GM18867 (cell line): ENCODE results near the gene DLX1.

Experiments
- ATAC-seq: cut with Tn5 transposase; IDR thresholded peaks from one replicate; pipeline ENCODE4 v1.9.1; 2021; ENCODE audit warnings: mild to moderate bottlenecking, moderate library complexity; ENCODE audit not compliant: unreplicated experiment

The DLX1 gene

GRCh38 chr2:172096626-172097547 is 11.6 kb downstream of the DLX1 start:
- no peak for ATAC-seq

- no peak for ATAC-seq
Measured at GRCh38 chr2:172097557-172098131, 12.3 kb downstream of the DLX1 start.

GRCh38 chr2:172098287-172098649 is 13.0 kb downstream of the DLX1 start:
- no peak for ATAC-seq

GRCh38 chr2:172098650-172099471 is 13.6 kb downstream of the DLX1 start:
- no peak for ATAC-seq

GRCh38 chr2:172099472-172100079 is 14.3 kb downstream of the DLX1 start:
- ATAC-seq: no peak

- ATAC-seq: no peak
Measured at GRCh38 chr2:172100080-172100934, 15.0 kb downstream of the DLX1 start.

GRCh38 chr2:172100935-172101820 is 15.9 kb downstream of the DLX1 start:
- ATAC-seq: no peak

GRCh38 chr2:172101821-172102390 is 16.6 kb downstream of the DLX1 start:
- ATAC-seq: peak; percentile 7

GRCh38 chr2:172102391-172103359 is 17.4 kb downstream of the DLX1 start, which contains the start of gene DLX2:
DLX2 (minus strand) TSS chr2:172102900; CDS start chr2:172102538, 362 bp downstream.
- ATAC-seq: peak; percentile 86

GRCh38 chr2:172103471-172104272 is 18.4 kb downstream of the DLX1 start:
- ATAC-seq: no peak

- ATAC-seq: no peak
Measured at GRCh38 chr2:172105471-172106107, 20.3 kb downstream of the DLX1 start.

GRCh38 chr2:172106108-172106961 is 21.0 kb downstream of the DLX1 start:
- no peak for ATAC-seq

- no peak for ATAC-seq
Measured at GRCh38 chr2:172107690-172108586, 22.6 kb downstream of the DLX1 start.

- ATAC-seq: no peak
Measured at GRCh38 chr2:172108587-172108930, 23.3 kb downstream of the DLX1 start.
